ENCODE data around the gene ATP8A2. TPM values are rescaled to one million over a fixed set of nuclear protein-coding genes. Genes with fewer than 3 reads are reported as not detected.
A peak's percentile ranks its signal among the peaks of the same experiment; 100 is the strongest.

ATP8A2 gene
- total and polyA plus RNA-seq, 2 of the 4 experiments (the other 2 are of a cell fraction), result 0.02 to 0.18 TPM

DNA sequence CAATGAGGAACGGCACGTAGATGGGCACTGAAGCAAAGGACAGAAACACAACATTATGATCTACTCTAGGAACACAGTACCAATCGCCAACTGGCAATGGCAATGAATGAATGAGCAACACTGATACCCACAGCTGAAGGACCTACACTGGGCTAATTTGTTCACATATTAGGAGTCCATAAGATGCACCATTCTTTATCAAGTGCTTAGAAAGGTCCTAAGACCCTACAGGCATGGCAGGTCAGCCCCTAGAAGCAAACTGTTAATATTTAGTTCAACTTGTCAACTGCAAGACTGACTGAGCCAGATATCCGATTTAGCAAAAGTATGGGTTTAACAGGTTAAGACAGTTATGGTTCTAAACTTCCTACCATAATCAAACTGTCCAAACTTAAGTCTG, 675.3 kb downstream of the ATP8A2 start:
- Histone ChIP-seq H2AK9ac (replicated peaks; ENCODE audit: low read depth, low read length, poor library complexity) (no peak overlapping the region), H3K18ac (ENCODE audit: low read depth, low read length) (no peak overlapping the region), H4K8ac (ENCODE audit: low read depth in 2 of 2, low read length in 2 of 2) (no peak overlapping the region), H3K14ac (replicated peaks; ENCODE audit: low read depth, low read length) (no peak overlapping the region), H3K36me3 (ENCODE audit: control insufficient read depth, insufficient read depth, low read length) (no peaks in the 10 kb centered on the region), H3K4me2 (ENCODE audit: low read depth, low read length) (no peak overlapping the region), H3K23ac (ENCODE audit: low read depth, low read length) (no peak overlapping the region), H3K79me1 (ENCODE audit: low read depth in 1 of 2, low read length in 2 of 2) (no peaks in the 10 kb centered on the region), H3K56ac (ENCODE audit: extremely low read depth, insufficient read depth, low read length) (no peak overlapping the region), H2BK15ac (ENCODE audit: low read depth, low read length) (no peak overlapping the region), H4K5ac (ENCODE audit: low read depth, low read length) (no peak overlapping the region), H3K4ac (ENCODE audit: low read depth, low read length) (no peak overlapping the region), H3K4me1 (ENCODE audit: control insufficient read depth, insufficient read depth, low read length) (no peaks in the 10 kb centered on the region), H2BK5ac (ENCODE audit: low read depth, low read length, poor library complexity, severe bottlenecking) (no peak overlapping the region), H2AK5ac (ENCODE audit: low read depth, low read length) (no peak overlapping the region), H2AFZ (replicated peaks; ENCODE audit: low read length, poor library complexity) (peak overlapping the region; percentile 8), H4K20me1 (ENCODE audit: insufficient read depth, low read length) (no peaks in the 10 kb centered on the region), H4K91ac (ENCODE audit: insufficient read depth, low read depth, low read length) (no peak overlapping the region), H3K9ac (ENCODE audit: low read depth, low read length) (no peak overlapping the region), H3K9me3 (ENCODE audit: control insufficient read depth, insufficient read depth, low read length) (no peaks in the 10 kb centered on the region; the same call in 1 of the 2 replicates), H3K27ac (ENCODE audit: insufficient read depth, low read length) (no peak overlapping the region), H2BK120ac (ENCODE audit: low read depth, low read length) (no peak overlapping the region), H2BK20ac (ENCODE audit: low read depth, low read length) (no peak overlapping the region), H3K9me1 (ENCODE audit: insufficient read depth, low read length) (no peaks in the 10 kb centered on the region), H3K4me3 (ENCODE audit: insufficient read depth, low read depth, low read length) (no peak overlapping the region), H3K27me3 (ENCODE audit: control insufficient read depth, insufficient read depth, low read length) (peaks cover 34% of the 10 kb centered on the region)
- in situ Hi-C loops (cut with MboI; ENCODE audit: low sequenced_read_pairs) (no loop called here), intact Hi-C loops (cut with micrococcal nuclease) (no loop called here), dilution Hi-C loops (cut with HindIII; ENCODE audit: low sequenced_read_pairs, unreplicated experiment) (no loop called here)
- ChIA-PET POLR2A (ENCODE audit: unreplicated experiment) (no interaction called here), CTCF (no interaction called here)
- 83% methylated on average over 1 of the region's 4 CpGs; no CpG with 5 or more reads in 1 of the 2 experiments for WGBS, 2 experiments (ENCODE audit: extremely low coverage in 2 of 2, insufficient read length in 1 of 2)
- no peak for TF ChIP-seq MAZ (IDR thresholded peaks at IDR 0.05; ENCODE audit: borderline replicate concordance, low read depth, low read length)
- TF ChIP-seq CEBPB (IDR thresholded peaks at IDR 0.05; ENCODE audit: low read depth, low read length), result no peak
- TF ChIP-seq RAD21 (IDR thresholded peaks at IDR 0.05; ENCODE audit: low read length), result no peak
- TF ChIP-seq BHLHE40 (IDR thresholded peaks at IDR 0.05; ENCODE audit: low read depth, low read length), result no peak
- no peak for TF ChIP-seq RFX5 (IDR thresholded peaks at IDR 0.05; ENCODE audit: low read depth, low read length)
- TF ChIP-seq CHD1 (IDR thresholded peaks at IDR 0.05; ENCODE audit: low read depth, low read length), result no peak
- TF ChIP-seq SMC3 (IDR thresholded peaks at IDR 0.05; ENCODE audit: low read depth, low read length), result no peak
- BruUV-seq (replicated peaks), result no TSS peak
- ATAC-seq (ENCODE audit: low read depth), result no peak
- DNase-seq, result no peak
